NCI-H446 treated with DMSO at 0.1 percent for 48 hours (cell line): ENCODE results near the gene EDN1.
"Not testable (repeated sequence)": the region's sequence is repeated elsewhere in the genome, so short reads cannot be mapped to it uniquely, and the experiment has no call there.

Experiments used
- DNase-seq: peaks from one replicate; lab custom pipeline; 2025; lab: John Stamatoyannopoulos, UW

The EDN1 gene

GRCh38 chr6:12294851-12295536 is 4.8 kb downstream of the EDN1 start:
- no peak for DNase-seq

GRCh38 chr6:12295558-12296254 is 5.5 kb downstream of the EDN1 start:
- no peak for DNase-seq

GRCh38 chr6:12296255-12296573 is 6.1 kb downstream of the EDN1 start:
- DNase-seq = no peak

- DNase-seq = no peak
Measured at GRCh38 chr6:12296604-12297003, 6.4 kb downstream of the EDN1 start.

GRCh38 chr6:12297363-12298016 is 7.3 kb downstream of the EDN1 start:
- DNase-seq = no peak

GRCh38 chr6:12298017-12298978 is 8.1 kb downstream of the EDN1 start:
- DNase-seq = no peak

- no peak for DNase-seq
Measured at GRCh38 chr6:12298995-12299394, 8.8 kb downstream of the EDN1 start.

GRCh38 chr6:12301018-12301417 is 10.9 kb downstream of the EDN1 start:
- no peak for DNase-seq

- no peak for DNase-seq
Measured at GRCh38 chr6:12304487-12304886, 14.3 kb downstream of the EDN1 start.

GRCh38 chr6:12309070-12309469 is 18.9 kb downstream of the EDN1 start:
- no peak for DNase-seq

GRCh38 chr6:12311106-12311505 is 20.9 kb downstream of the EDN1 start:
- no peak for DNase-seq

GRCh38 chr6:12312736-12313135 is 22.6 kb downstream of the EDN1 start:
- no peak for DNase-seq

- DNase-seq = no peak
Measured at GRCh38 chr6:12313306-12313991, 23.3 kb downstream of the EDN1 start.

GRCh38 chr6:12313992-12314589 is 23.9 kb downstream of the EDN1 start:
- no peak for DNase-seq

- DNase-seq = no peak
Measured at GRCh38 chr6:12314751-12315150, 24.6 kb downstream of the EDN1 start.

- DNase-seq = no peak
Measured at GRCh38 chr6:12315292-12316081, 25.3 kb downstream of the EDN1 start.

- no peak for DNase-seq
Measured at GRCh38 chr6:12318749-12319148, 28.6 kb downstream of the EDN1 start.

- DNase-seq = not testable (repeated sequence)
Measured at GRCh38 chr6:12320074-12320473, 29.9 kb downstream of the EDN1 start.

GRCh38 chr6:12324099-12324498 is 33.9 kb downstream of the EDN1 start:
- DNase-seq = no peak

- no peak for DNase-seq
Measured at GRCh38 chr6:12324748-12325147, 34.6 kb downstream of the EDN1 start.
